T-helper 1 cell treated with Interleukin-12 subunit alpha and Interleukin-12 subunit beta and Interleukin-4 antibody, amounts not matched to agents 30 μg/mL and 1 μg/mL, for 36 hours (primary cell): ENCODE data around the gene BPHL.
A peak's percentile ranks its signal among the peaks of the same experiment; 100 is the strongest.
"Not testable (repeated sequence)": the region's sequence is repeated elsewhere in the genome, so short reads cannot be mapped to it uniquely, and the experiment has no call there.

ENCODE experiments used
- H3K27ac Mint-ChIP-seq: one replicate; pipeline ENCODE4 v1.8.0; 2021; ENCODE audit warnings: mild to moderate bottlenecking, mixed read lengths
- H3K27me3 Mint-ChIP-seq: one replicate; pipeline ENCODE4 v1.8.0; 2021; ENCODE audit warnings: low read depth, mixed read lengths
- H3K36me3 Mint-ChIP-seq: one replicate; pipeline ENCODE4 v1.8.0; 2021; ENCODE audit warnings: low read depth, mixed read lengths
- H3K4me1 Mint-ChIP-seq: one replicate; pipeline ENCODE4 v1.8.0; 2021; ENCODE audit warnings: low read depth, mixed read lengths
- H3K4me3 Mint-ChIP-seq: one replicate; pipeline ENCODE4 v1.8.0; 2021; ENCODE audit warnings: mild to moderate bottlenecking, moderate library complexity, mixed read lengths
- H3K9me3 Mint-ChIP-seq: one replicate; pipeline ENCODE4 v1.8.0; 2021; ENCODE audit warnings: mixed read lengths

Gene BPHL

GRCh38 chr6:3172789-3173188 is 54.3 kb downstream of the BPHL start:
- H3K9me3 Mint-ChIP-seq, H3K27ac Mint-ChIP-seq, H3K27me3 Mint-ChIP-seq, H3K4me1 Mint-ChIP-seq, H3K36me3 Mint-ChIP-seq, H3K4me3 Mint-ChIP-seq: not testable (repeated sequence)

- H3K4me3 Mint-ChIP-seq, H3K27ac Mint-ChIP-seq, H3K27me3 Mint-ChIP-seq, H3K4me1 Mint-ChIP-seq, H3K36me3 Mint-ChIP-seq, H3K9me3 Mint-ChIP-seq: not testable (repeated sequence)
Measured at GRCh38 chr6:3173636-3174089, 55.2 kb downstream of the BPHL start.

- Mint-ChIP-seq H3K27me3 (no peaks in the 10 kb centered on the region), H3K4me3 (no peak overlapping the region), H3K36me3 (no peaks in the 10 kb centered on the region), H3K27ac (no peak overlapping the region), H3K4me1 (peaks cover 3% of the 10 kb centered on the region), H3K9me3 (no peaks in the 10 kb centered on the region)
Measured at GRCh38 chr6:3175715-3176402, 57.3 kb downstream of the BPHL start.

DNA sequence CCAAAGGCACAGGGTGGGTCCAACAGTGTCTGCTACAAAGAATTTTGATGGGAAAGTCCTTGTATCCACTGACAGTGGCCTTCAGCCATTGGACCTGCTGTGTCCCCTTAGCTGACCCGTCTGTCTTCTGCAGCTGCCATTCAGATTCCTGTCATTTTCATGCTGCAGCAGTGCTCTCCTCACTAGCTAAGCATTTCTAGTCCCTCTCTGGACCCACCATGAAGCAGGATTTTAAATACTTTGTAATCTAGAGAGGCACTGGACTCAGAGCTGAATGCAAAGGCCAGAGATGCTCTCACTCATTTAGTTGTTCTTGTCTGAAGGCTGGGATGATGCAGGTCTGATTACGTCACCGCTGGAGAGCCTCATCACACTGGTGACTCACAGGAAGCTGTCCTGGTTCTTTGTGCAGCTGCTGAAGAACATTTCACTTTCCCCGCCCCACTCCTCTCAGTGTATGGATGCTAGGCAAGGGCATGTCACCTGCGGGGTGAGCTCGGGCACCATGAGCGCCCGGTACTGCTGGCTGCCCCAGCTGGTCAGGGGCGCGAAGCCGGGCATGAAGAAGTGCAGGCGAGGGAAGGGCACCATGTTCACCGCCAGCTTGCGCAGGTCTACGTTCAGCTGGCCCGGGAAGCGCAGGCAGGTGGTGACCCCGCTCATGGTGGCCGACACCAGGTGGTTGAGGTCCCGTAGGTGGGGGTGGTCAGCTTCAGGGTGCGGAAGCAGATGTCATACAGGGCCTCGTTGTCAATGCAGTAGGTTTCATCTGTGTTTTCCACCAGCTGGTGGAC is 58.2 kb downstream of the BPHL start:
- Mint-ChIP-seq H3K4me3 (no peak overlapping the region), H3K27ac (no peak overlapping the region), H3K4me1 (peaks cover 3% of the 10 kb centered on the region), H3K36me3 (no peaks in the 10 kb centered on the region), H3K9me3 (no peaks in the 10 kb centered on the region), H3K27me3 (no peaks in the 10 kb centered on the region)

DNA sequence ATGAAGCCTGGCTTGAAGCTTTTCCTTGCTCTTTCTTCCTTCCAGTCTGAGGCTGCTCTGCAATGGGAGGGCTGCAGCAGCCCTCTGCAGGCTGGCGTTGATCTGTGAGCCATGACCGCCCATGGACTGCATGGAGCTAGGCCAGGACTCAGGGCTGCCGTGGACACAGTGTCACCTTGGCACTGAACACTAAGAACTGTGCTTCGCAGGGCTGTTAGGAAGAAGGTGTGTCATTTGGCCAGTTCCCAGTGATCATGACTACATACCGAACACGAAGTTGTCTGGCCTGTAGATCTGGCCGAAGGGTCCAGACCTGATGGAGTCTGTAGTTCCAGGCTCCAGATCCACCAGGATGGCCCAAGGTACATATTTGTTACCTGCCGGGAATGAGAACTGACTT is 60.2 kb downstream of the BPHL start:
- not testable (repeated sequence) for H3K36me3 Mint-ChIP-seq, H3K9me3 Mint-ChIP-seq, H3K4me3 Mint-ChIP-seq, H3K4me1 Mint-ChIP-seq, H3K27ac Mint-ChIP-seq, H3K27me3 Mint-ChIP-seq

GRCh38 chr6:3179945-3180344 is 61.4 kb downstream of the BPHL start:
- not testable (repeated sequence) for H3K36me3 Mint-ChIP-seq, H3K9me3 Mint-ChIP-seq, H3K27ac Mint-ChIP-seq, H3K4me1 Mint-ChIP-seq, H3K27me3 Mint-ChIP-seq
- peak overlapping the region; percentile 69 for H3K4me3 Mint-ChIP-seq

GRCh38 chr6:3181105-3181504 is 62.6 kb downstream of the BPHL start:
- Mint-ChIP-seq H3K36me3 (no peaks in the 10 kb centered on the region), H3K27me3 (peaks cover 13% of the 10 kb centered on the region), H3K9me3 (no peaks in the 10 kb centered on the region), H3K4me3 (no peak overlapping the region), H3K27ac (no peak overlapping the region), H3K4me1 (peaks cover 3% of the 10 kb centered on the region)

DNA sequence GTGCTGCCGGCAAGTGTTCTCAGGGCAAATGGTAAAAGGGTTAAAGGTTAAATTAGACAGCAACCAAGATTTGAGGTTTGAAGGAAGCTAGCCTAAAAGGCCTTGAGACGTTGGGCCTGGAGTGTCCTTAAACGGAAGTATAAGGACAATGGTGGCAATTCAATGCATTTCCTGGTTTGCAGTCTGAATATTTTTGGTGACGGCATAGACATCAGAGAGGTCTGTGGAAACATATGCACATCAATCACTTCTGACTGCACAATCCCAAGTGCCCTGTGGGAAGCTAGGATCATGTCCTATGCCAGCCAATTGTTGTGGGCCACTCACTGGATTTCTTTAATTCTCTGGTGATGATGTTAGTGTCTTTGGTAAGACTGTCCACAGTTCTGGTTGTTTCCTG is 64.6 kb downstream of the BPHL start:
- Mint-ChIP-seq H3K36me3 (no peaks in the 10 kb centered on the region), H3K4me1 (no peaks in the 10 kb centered on the region), H3K9me3 (no peaks in the 10 kb centered on the region), H3K4me3 (no peak overlapping the region), H3K27ac (no peak overlapping the region), H3K27me3 (peaks cover 13% of the 10 kb centered on the region)

GRCh38 chr6:3186974-3187382 is 68.5 kb downstream of the BPHL start:
- H3K9me3 Mint-ChIP-seq, result no peaks in the 10 kb centered on the region
- no peaks in the 10 kb centered on the region for H3K4me1 Mint-ChIP-seq
- H3K27me3 Mint-ChIP-seq, result peaks cover 22% of the 10 kb centered on the region
- H3K36me3 Mint-ChIP-seq, result no peaks in the 10 kb centered on the region
- no peak overlapping the region for H3K4me3 Mint-ChIP-seq
- no peak overlapping the region for H3K27ac Mint-ChIP-seq

- Mint-ChIP-seq H3K27me3 (peaks cover 22% of the 10 kb centered on the region), H3K36me3 (no peaks in the 10 kb centered on the region), H3K4me1 (no peaks in the 10 kb centered on the region), H3K27ac (no peak overlapping the region), H3K9me3 (no peaks in the 10 kb centered on the region), H3K4me3 (no peak overlapping the region)
Measured at GRCh38 chr6:3188262-3188661, 69.8 kb downstream of the BPHL start.

GRCh38 chr6:3189192-3189591 is 70.7 kb downstream of the BPHL start:
- H3K4me1 Mint-ChIP-seq, H3K27ac Mint-ChIP-seq, H3K9me3 Mint-ChIP-seq, H3K4me3 Mint-ChIP-seq, H3K36me3 Mint-ChIP-seq: not testable (repeated sequence)
- peaks cover 22% of the 10 kb centered on the region for H3K27me3 Mint-ChIP-seq

- no peak overlapping the region for H3K4me3 Mint-ChIP-seq
- no peaks in the 10 kb centered on the region for H3K36me3 Mint-ChIP-seq
- H3K4me1 Mint-ChIP-seq, result no peaks in the 10 kb centered on the region
- no peaks in the 10 kb centered on the region for H3K9me3 Mint-ChIP-seq
- no peak overlapping the region for H3K27ac Mint-ChIP-seq
- H3K27me3 Mint-ChIP-seq, result peaks cover 16% of the 10 kb centered on the region
Measured at GRCh38 chr6:3190056-3190455, 71.5 kb downstream of the BPHL start.

DNA sequence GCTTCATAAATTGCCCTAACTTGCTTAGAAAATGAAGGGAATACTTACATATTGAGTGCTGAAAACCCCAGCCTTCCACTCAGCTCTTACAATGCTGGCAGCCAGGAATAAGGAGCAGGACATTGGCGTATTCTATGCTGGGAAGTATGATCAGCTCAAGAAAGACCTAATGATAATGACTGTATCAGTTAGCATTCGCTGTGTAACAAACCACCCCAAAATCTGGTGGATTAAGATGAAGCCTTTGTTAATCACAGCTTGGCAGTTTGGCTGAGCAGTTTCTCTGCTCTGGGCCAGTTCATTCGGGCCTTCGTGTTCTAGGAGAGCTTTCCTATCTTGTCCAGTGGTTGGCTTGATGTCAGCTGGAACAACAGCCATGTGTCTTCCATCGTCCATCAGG is 72.3 kb downstream of the BPHL start:
- H3K27ac Mint-ChIP-seq, result no peak overlapping the region
- no peaks in the 10 kb centered on the region for H3K9me3 Mint-ChIP-seq
- H3K4me1 Mint-ChIP-seq, result no peaks in the 10 kb centered on the region
- peaks cover 12% of the 10 kb centered on the region for H3K27me3 Mint-ChIP-seq
- H3K36me3 Mint-ChIP-seq, result no peaks in the 10 kb centered on the region
- no peak overlapping the region for H3K4me3 Mint-ChIP-seq

DNA sequence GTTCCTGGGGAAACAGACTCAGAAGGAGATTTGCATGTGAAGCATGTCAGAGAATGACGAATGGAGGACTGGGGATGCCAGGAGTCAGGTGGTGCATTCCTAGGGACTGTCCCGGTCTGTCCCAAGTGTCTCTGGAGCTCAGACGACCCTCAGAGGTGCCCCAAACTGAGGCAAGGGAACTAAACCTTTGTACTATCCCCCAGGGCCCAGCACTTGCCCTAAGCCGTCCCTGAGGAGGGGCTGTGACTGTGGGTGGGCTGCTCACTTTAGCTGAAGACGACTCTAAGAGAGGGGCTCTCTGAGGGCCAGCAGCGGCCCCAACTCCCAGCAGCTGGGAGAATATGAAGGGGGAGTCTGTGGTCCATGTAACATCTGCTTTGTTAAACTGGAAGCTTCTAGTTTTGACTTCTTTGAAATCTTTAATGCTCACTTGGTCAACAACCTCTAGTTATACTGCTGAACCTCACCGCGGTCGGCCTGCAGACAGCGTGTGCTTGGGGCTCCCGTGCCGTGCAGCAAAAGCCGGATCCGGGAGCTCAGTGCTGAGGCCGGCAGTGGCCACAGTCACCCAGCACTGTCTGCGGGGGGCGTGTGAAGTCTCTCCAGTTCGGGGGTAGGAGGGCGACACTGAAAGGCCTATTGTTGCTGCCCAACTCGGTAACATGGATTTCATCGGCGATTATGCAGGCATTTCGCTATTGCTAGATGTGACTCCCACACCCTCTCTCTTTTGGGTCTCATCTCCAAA is 74.8 kb downstream of the BPHL start:
- no peak overlapping the region for H3K4me3 Mint-ChIP-seq
- H3K36me3 Mint-ChIP-seq, result no peaks in the 10 kb centered on the region
- H3K4me1 Mint-ChIP-seq, result no peaks in the 10 kb centered on the region
- H3K27me3 Mint-ChIP-seq, result peaks cover 9% of the 10 kb centered on the region
- no peak overlapping the region for H3K27ac Mint-ChIP-seq
- no peaks in the 10 kb centered on the region for H3K9me3 Mint-ChIP-seq
